ENCODE data around the gene PARD3.

Gene PARD3

GRCh38 chr10:34200355-34200901 lies 614.7 kb downstream of the PARD3 start:
- FAIRE-seq (no peak), DNase-seq (ENCODE audit: low spot score) (no peak)

- no peak for FAIRE-seq
- no peak for DNase-seq (ENCODE audit: low spot score)
These were observed 616.1 kb downstream of the PARD3 start for GRCh38 chr10:34198953-34199352.

GRCh38 chr10:34196058-34196433 lies 619.0 kb downstream of the PARD3 start:
- no peak for FAIRE-seq
- no peak for DNase-seq (ENCODE audit: low spot score)

- FAIRE-seq = no peak
These were observed 619.6 kb downstream of the PARD3 start for GRCh38 chr10:34195364-34196057.

GRCh38 chr10:34193931-34194626 lies 621.0 kb downstream of the PARD3 start:
- no peak for FAIRE-seq

More at GRCh38 chr10:34195364-34196057, 619.6 kb downstream of the PARD3 start:
- DNase-seq (ENCODE audit: low spot score) = no peak

DNA sequence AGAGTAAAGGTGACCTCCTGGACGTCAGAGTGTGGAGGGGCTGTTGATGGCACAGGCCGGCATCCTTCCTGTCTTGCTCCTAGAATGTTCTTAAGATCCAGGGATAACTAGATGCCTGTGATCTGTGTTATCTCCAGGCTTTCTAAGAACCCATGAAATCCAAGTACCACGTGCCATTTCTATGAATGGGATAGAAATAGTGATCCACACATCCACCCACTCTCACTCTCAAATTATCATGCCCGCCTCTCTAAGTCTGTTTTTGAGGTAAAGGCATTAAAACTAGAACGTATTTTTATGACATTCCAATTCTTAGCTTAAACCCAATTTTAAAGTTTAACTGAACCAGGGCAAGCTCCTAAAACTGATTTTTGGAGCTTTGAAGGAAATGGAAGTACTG lies 622.5 kb downstream of the PARD3 start:
- no peak for FAIRE-seq
- DNase-seq (ENCODE audit: low spot score) = no peak

More at GRCh38 chr10:34193931-34194626, 621.0 kb downstream of the PARD3 start:
- no peak for DNase-seq (ENCODE audit: low spot score)

DNA sequence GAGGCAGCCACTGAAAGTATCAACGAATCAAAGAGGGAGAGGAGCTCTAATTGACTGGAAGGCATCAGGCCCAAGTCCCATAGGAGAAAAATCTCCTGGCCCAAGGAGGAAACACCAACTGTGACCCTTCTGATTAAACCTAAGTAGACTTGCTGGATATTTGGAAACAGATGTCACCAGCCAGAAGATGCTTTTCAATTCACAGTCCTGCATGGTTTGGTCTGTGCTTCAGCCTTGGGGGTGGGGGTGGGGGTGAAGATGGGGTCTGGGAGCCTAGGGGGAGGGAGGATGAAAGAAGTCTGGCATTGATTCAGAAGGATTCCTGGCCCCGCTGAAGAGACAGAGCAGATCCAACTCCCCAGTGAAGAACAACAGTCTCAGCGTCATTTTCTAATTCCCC lies 623.7 kb downstream of the PARD3 start:
- DNase-seq (ENCODE audit: low spot score) (no peak), FAIRE-seq (no peak)

GRCh38 chr10:34190580-34190979 lies 624.5 kb downstream of the PARD3 start:
- DNase-seq (ENCODE audit: low spot score) (no peak), FAIRE-seq (no peak)

DNA sequence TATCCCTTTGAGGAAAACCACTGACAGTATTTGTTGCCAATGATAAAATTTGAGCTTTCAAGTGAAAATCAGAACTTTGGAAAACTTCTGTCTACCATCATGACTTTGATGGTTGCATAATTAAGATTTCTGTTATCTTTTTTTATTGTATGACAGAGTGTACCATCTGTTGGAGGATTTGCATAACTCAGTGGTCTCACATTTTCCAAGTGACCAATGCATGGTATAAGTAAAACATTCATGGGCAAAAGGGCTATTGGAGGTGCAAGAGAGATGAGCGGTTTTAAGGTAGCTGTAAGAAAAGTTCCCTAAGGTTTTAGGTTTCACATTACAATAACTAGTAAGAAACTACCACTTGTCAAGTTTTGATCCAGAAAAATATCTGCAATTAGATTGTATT lies 625.3 kb downstream of the PARD3 start:
- no peak for DNase-seq (ENCODE audit: low spot score)
- FAIRE-seq = no peak

- FAIRE-seq (no peak), DNase-seq (ENCODE audit: low spot score) (no peak)
These were observed 626.9 kb downstream of the PARD3 start for GRCh38 chr10:34188221-34188620.

DNA sequence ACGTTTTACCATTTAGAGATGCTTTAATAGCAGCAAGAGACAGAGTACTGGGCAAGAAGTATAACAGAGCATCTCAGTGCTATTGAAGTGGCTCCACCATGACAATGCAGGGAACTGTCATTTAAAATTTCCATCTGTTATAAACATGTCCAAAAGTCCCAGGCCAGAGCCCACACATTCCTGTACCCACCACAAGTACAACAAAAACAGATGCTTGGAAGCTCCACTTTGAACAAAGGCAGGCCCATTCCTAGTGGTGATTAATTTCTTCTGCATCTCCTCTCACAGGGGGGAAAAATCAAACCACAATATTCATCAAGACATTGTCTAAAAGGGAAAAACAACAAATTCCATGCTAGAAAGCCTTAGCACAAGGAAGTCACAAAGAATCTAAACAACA lies 627.9 kb downstream of the PARD3 start:
- no peak for DNase-seq (ENCODE audit: low spot score)
- FAIRE-seq = no peak

DNA sequence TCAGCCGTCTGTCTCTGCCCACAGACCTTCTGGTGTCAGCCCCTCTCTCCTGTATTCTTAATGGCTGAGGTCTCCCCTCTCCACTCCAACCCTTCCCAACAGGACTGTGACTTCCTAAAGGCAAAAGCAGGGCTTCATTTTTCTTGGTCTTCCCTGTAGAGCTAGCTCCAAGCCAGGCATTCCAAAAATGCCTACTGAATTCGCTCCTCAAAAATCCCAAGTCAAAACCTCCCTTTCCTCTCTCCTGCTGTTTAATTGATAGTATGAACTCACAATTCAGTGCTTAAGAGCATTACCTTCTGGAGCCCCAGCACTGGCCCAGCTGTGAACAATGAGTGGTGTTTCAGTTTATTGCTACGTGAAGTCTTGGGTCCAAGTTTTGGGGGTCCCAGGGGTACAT lies 628.4 kb downstream of the PARD3 start:
- DNase-seq (ENCODE audit: low spot score) (no peak), FAIRE-seq (no peak)

DNA sequence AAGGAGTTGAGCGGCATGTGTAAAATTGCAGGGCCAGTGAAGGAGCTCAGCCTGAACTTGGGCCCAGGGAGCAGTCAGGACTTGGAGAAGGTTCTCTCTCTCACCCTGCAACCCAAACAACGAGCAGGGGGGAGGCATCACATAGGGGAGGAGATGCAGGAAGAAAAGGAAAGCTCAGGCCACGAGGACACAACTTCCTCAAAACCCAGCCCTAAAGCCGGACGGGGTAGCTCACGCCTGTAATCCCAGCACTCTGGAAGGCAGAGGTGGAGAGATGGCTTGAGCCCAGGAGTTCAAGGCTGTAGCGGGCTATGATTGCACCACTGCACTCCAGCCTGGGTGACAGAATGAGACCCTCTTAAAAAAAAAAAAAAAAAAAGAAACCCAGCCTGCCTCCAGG lies 629.1 kb downstream of the PARD3 start:
- DNase-seq (ENCODE audit: low spot score) (no peak), FAIRE-seq (no peak)

DNA sequence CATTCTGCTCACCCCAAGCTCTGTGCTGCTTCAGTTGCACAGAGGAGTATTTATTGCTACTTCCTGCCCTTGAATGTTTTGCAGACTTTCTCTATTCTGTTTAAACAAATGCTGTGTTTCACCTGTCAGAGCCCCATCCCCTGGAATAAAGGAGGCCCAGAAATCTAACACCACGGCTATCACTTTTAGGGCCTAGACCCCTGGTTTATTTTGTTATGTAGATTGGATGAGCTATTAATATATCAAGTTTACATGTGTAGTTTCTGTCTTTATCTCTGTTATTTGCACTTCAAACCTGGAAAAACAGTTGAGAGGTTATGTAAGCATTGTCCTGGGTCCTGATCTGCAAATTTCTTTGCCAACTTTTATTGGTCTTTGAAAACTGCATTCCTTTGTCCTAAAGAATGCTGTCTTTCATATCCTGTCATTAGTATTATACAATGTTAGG lies 630.1 kb downstream of the PARD3 start:
- no peak for FAIRE-seq
- no peak for DNase-seq (ENCODE audit: low spot score)

DNA sequence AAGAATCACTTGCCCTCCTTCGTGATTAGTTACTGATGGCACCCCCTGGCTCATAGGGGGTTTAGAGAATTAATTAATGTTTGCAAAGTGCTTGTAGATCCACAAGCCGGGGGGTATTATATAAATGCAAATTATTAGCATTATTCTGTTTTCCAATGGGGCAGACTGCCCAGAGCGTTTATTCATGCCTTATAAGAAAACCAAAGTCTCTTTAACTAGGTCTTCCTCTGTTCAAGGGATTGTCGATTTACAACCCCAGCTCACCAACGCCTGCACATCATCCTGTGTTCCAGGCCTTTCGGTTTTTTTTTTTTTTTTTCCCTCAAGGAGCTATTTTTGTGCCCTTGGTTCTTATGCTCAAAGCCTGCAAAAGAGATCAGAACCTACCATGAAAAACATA lies 630.7 kb downstream of the PARD3 start:
- no peak for DNase-seq (ENCODE audit: low spot score)
- FAIRE-seq = no peak

GRCh38 chr10:34183016-34183796 lies 631.9 kb downstream of the PARD3 start:
- DNase-seq (ENCODE audit: low spot score) (no peak), FAIRE-seq (no peak)

- FAIRE-seq = no peak
- no peak for DNase-seq (ENCODE audit: low spot score)
These were observed 633.4 kb downstream of the PARD3 start for GRCh38 chr10:34181553-34182300.

DNA sequence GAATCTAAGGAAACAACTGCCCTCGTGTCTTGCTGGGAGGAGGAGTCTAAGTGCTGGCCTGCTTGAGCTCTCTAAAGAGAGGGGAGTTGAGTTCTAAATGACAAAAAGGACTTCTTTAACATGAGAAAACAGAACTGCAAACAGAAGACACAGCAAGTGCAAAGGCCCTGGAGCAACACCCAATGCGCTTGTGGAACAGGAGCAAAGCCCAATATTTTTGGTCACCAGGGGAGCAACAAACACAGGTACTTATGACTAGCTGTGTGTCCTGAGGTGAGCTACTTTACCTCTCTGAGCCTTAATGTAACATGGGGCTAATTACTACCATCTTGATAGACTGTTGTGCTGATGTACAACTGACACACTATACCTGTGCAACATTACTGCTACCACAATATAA lies 634.3 kb downstream of the PARD3 start:
- no peak for DNase-seq (ENCODE audit: low spot score)
- no peak for FAIRE-seq

DNA sequence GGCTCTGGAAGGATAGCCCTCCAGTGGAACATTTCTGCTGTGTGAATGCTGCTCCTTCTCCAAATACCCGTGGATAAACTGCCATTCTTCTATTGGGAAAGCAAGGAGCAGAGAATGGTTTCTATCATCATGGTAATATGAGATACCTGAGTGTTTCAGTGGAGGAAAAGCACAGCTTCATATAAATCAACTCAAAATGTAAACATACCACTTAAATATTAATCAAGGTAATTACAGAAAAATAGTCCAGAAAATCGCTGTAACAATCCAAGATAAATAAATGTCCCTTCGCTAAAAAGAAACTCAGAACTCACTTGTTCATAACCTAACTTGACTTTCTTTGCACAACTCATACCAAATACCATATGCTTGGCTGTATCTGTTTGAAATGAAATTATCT lies 635.8 kb downstream of the PARD3 start:
- no peak for FAIRE-seq
- DNase-seq (ENCODE audit: low spot score) = no peak

DNA sequence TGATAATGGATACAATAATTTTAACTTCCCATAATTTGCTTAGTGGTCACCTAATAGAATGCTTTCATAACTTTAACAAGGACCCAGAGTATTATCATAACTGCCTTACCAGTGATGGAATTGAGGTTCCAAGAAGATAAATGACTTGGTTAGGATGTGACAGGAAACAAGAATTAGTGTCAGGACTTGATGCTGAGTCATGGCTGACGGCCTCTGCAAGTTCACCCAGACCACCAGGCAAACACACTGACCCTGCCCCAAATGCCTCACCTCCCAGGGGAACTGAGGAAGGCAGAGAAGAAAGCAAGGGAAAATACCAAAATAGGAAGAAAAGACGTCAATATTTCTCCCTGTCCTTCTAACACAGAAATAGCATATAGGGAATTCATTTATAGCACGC lies 636.3 kb downstream of the PARD3 start:
- DNase-seq (ENCODE audit: low spot score) (no peak), FAIRE-seq (no peak)

- FAIRE-seq = no peak
- no peak for DNase-seq (ENCODE audit: low spot score)
These were observed 636.9 kb downstream of the PARD3 start for GRCh38 chr10:34178196-34178595.

All from RCC 7860 (cell line).